Stimulated activated CD4-positive, alpha-beta T cell treated with anti-CD3 and anti-CD28 coated beads, TNF-alpha, amount 100 ng/mL, for 4 hours (primary cell): ENCODE results near the gene ANKRD65.
"Not testable (repeated sequence)": the region's sequence is repeated elsewhere in the genome, so short reads cannot be mapped to it uniquely, and the experiment has no call there.

Source experiments
- DNase-seq, 3 experiments: peaks; one replicate each; pipeline ENCODE4 v3.0.0-alpha.2; 2020; ENCODE audit warnings: low read depth in 3 of 3

ANKRD65 gene

DNA sequence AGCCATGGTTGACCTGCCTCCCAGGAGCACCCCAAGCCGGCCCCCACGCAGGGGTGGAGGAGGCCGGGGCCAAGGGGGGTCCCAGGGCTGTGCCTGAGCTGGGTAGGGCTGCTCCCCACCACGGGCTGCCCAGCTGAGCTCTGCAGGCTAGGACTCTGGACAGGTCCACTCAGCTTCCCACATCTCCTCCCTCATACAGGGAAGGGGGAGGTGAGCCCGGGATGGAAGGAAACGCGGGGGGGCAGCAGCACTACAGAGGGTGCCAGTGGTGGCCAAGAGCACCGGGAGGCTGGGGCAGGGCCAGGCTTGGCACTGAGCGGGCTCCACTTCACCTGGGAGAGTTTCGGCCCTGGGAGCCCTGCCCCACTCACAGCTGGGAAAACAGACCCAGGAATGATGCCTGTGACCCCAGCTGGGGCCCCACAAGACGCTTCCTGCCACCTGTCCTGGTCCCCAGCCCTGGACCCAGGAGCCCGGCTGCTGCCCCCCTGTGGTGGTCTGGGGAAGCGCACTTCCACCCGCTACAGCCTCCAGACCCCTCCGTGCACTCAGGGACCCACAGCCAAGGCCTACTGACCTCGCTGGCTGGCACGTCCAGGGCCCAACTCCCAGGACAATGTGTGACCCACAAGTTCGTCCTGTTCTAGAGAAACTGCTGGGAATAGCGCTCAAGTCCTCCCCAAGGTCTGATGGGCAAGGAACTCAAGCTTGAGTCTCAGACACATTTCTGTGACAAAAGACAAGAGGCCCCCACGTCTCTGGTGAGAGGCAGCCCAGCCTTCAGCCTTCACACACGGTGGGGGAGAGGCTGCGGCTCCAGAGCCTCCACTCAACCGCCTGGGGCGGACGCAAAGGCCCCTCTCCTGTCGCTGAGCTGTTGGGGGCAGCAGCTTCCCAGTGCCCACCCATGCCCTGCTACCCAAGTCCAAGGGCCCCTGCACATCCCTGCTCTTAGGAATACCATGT, 49.0 kb downstream of the ANKRD65 start:
- peak; percentile 59 to 66 (median 65) for DNase-seq

DNA sequence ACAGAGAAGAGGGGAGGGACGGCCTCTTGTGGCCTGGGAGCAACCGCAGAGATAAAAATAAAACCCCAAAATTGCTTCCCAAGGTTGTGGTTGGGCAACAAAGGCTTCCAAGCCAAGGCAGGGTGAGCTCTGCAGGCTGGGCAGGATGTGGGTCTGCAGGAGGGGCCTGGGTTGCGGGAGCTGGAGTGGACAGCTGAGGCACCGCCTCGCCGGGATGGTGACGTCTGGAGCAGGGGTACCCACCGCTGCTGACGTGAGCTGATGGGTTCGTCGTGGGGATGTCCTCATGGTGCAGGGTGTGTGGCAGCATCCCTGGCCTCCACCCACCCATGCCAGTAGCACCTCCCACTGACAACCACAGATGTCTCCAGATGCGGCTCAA, 49.7 kb downstream of the ANKRD65 start:
- no peak for DNase-seq

DNA sequence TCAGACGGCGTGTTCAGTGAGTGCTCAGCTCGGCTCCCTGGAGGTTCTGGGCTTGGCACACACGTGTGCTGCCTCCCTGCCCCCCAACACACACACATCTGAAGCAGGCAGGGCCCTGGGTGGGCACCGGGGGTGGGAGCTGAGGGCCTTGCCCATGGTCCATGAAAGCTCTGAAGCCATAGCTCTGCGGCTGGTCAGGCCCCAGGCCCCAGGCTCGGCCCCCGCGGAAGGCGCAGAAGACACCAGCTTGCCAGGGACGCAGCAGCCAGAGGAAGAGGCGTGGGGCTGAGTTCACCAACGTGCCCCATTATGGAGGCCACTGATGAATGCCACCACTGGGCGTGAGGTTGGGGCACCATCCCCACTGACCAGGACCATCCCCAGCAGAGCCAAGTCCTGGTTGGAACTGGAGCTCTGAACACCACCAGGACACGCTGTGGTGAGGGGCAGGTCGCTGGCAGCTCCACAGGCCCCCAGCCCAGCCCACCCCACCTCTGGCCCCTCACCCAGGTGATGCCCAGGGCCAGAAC, 50.2 kb downstream of the ANKRD65 start:
- no peak for DNase-seq

DNA sequence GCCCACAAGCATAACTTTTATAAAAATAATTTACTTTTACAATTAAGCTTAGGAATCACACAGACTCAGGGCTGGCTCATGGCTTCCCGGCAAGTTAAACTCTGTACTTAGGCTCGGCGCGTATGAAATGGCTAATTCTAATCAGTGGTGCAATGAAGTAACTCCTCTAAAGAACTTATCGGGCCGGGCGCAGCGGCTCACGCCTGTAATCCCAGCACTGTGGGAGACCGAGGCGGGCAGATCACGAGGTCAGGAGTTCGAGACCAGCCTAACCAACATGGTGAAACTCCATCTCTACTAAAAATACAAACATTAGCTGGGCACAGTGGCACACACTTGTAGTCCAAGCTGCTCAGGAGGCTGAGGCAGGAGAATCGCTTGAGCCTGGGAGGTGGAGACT, 51.0 kb downstream of the ANKRD65 start:
- not testable (repeated sequence) for DNase-seq
